Activated CD4-positive, alpha-beta T cell treated with anti-CD3 and anti-CD28 coated beads for 24 hours (primary cell): ENCODE results near the gene ZNF677.
"Not testable (repeated sequence)": the region's sequence is repeated elsewhere in the genome, so short reads cannot be mapped to it uniquely, and the experiment has no call there.

ENCODE experiments used
- DNase-seq, 2 donors: peaks; one replicate each; pipeline ENCODE4 v3.0.0-alpha.2; 2020; ENCODE audit warnings: low read depth in 2 of 2

Gene ZNF677

GRCh38 chr19:53254411-53255341 is at the start of gene ZNF677:
ZNF677 (minus strand) TSS chr19:53254873; CDS start chr19:53251550, 3,323 bp downstream.
- peak; percentile 64 to 69 for DNase-seq

- DNase-seq: not testable (repeated sequence)
Measured at GRCh38 chr19:53301341-53301740, 46.7 kb upstream of the ZNF677 start.

DNA sequence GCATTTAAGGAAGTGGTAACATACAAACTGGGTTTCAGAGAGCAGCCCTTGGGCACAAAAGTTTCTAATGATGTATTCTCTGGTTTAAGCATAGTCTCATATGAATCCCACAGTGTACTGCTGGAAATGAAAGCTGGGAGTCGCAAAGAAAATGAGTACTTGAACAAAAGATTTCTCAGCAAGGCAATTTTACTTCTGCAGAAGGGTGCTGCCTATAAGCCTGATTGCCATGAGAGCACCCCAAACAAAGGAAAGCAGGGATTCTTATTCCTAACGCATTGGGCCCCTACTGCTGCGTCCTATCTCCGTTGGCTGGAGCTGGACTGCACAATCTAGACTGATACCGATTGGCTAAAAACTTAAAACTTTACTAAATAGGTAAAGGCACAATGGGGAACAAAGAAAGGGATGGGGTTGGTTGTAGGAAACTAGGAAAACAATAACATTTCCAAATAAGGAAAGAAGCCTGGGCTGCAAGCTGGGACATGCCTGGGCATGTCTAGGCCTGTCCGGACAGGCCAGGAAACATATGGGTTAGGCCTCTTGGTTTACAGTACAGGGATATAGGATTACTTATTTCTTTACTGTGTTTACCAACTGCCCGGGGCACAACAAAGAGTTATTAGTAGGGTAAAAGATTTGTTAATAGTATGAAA is 40.2 kb upstream of the ZNF677 start:
- no peak for DNase-seq

DNA sequence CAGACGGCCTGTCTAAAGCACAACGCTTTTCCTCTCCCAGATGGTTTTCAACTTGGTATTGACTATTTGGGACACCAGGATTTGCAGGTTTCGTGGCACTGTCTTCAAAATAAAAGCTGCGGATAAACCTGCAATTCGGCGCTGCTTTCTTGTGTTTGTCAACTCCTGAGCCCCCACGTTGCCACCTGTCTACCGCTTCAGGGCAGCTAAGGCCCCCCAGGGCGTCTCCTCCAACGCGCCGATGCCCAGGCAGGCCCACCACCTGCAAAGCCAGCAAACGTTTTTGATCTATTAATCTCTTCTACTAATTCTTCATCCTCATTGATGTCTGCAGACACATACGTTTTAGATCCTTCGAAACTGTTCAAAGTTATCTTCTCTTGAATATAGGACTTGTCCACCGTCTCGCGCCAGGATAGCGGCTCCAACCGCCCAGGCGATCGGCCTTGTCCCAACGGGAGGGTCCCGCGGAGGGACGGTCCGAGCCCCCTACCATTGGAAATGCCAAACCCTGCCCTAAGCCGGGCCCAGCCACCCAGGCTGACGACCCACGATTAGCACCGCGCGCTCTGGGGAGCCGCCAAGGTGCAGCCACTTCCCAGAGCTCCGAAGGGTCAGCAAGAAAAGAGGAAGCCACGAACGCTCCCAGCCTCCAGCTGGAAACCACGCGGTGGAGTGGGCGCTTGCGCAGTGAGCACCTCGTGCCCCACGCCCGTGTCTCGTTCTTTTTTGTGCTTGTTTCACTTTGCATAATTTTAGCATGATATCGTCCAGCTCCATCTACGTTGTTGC is 36.3 kb upstream of the ZNF677 start:
- no peak for DNase-seq

- DNase-seq: no peak
Measured at GRCh38 chr19:53285087-53285486, 30.4 kb upstream of the ZNF677 start.

DNA sequence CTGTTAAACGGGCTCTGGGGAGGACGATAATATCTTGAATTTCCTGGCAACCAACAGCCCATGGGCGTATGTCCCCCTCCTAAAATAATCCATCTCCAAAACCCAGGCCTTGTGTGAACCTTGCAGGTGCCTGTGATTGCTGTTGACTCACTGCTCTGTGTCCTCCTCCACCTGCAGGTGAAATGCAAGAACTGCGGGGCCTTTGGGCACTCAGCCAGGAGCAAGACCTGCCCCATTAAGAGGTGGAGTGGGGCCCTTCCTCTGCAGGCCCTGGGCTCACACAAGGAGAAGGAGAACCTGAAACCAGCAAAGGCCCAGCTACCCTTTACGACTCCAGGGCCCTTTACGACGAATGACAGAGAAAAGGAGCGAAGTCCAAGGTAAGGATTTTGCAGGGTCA is 27.3 kb upstream of the ZNF677 start:
- DNase-seq: not testable (repeated sequence)

DNA sequence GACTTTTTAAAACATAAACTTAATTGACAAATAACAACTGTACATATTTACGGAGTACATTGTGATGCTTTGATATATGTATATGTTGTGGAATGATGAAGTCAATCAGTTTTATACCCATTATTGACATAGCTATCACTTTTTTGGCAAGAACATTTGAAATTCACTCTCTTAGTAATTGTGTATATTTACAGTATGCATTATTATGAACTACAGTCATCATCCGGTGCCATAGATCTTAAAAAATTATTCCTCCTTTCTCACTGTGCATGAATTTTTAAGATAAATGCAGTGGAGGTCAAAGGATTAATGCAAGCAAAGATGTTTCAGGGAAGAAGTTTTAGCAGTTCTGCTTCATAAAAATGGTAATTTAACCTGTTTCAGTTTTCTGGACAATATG is 20.8 kb upstream of the ZNF677 start:
- no peak for DNase-seq

- DNase-seq: no peak
Measured at GRCh38 chr19:53272044-53272443, 17.4 kb upstream of the ZNF677 start.

GRCh38 chr19:53269861-53270260 is 15.2 kb upstream of the ZNF677 start:
- DNase-seq: not testable (repeated sequence)

- DNase-seq: not testable (repeated sequence)
Measured at GRCh38 chr19:53267623-53268022, 12.9 kb upstream of the ZNF677 start, which contains the start of gene VN1R4. VN1R4 (minus strand) TSS chr19:53267723; CDS start chr19:53267665, 58 bp downstream.

GRCh38 chr19:53257715-53258342 is 3.2 kb upstream of the ZNF677 start, which contains the start of gene VN1R2:
VN1R2 (plus strand) TSS chr19:53258292; CDS start chr19:53258376, 84 bp downstream.
- not testable (repeated sequence) for DNase-seq

DNA sequence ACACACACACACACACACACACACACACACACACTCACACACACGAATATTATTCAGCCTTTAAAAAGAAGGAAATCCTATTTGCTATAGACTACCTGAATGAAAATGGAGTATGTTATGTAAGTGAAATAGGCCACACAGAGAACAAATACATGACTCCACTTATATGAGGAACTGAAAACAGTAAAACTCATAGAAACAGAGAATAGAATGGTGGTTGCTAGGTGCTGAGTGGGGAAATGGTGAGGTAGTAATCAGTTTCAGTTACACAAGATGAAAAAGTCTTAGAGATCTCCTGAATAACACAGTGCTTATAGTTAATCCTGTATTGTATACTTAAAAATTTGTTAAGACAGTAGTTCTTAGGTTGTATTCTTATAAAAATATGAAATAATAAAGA is 8.2 kb downstream of the ZNF677 start:
- no peak for DNase-seq

GRCh38 chr19:53237114-53237777 is 17.4 kb downstream of the ZNF677 start:
- DNase-seq: no peak

DNA sequence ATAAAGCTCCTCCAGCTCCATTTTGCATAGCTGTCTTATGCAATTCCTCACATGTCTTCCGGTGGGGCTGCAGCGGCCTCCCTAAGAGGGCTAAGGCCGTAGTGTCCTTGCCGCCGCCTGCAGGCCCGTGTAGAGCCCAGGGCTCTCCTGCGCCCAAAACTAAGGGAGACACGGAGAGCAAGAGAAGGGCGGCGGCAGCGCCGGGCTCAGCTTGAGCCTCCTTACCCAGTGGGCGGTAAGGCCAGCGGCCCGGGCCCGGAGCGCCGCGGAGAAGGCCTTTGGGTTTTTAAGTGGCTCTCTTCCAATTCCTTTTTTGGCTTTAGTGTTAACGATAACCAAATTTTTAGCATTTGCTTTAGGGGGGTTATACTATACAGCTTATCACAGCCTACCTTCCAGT is 30.1 kb downstream of the ZNF677 start:
- DNase-seq: no peak

DNA sequence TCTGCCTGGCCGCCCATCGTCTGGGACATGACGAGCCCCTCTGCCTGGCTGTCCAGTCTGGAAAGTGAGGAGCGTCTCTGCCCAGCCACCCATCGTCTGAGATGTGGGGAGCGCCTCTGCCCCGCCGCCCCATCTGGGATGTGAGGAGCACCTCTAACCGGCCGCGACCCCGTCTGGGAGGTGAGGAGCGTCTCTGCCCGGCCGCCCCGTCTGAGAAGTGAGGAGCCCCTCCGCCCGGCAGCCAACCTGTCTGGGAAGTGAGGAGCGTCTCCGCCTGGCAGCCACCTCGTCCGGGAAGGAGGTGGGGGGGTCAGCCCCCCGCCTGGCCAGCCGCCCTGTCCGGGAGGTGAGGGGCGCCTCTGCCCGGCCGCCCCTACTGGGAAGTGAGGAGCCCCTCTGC is 32.0 kb downstream of the ZNF677 start:
- DNase-seq: not testable (repeated sequence)

GRCh38 chr19:53212703-53213320 is 41.9 kb downstream of the ZNF677 start:
- no peak for DNase-seq

GRCh38 chr19:53211554-53211953 is 43.1 kb downstream of the ZNF677 start:
- not testable (repeated sequence) for DNase-seq

DNA sequence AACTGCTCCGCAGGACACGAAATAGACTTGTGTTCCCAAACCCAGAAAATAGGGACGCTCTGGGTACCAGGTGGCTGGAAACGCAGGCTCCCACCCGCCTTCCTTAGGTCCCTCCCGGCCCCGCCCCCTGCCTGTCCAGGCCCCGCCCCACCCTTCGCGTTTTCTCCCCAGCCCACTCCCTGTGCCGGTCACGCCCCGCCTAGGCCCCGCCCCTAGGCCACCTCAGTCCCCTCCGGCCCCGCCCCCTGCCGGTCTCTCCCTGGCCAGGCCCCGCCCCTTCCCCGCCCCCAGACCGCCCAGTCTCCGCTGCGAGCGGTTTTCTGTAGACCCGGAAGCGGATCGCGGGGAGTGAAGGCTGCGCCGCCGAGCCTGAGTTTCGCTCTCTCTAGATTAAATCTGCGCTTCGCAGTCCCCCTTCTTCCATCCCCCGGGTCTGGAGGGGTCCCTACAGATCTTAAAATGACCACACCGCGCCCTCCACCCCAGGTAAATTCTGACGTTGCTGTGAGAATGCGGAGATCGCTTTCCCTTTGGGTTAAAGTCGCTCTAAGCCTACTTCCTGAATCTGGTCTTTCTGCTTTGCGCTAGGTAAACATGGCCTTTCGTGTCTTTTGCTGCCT is 57.8 kb downstream of the ZNF677 start:
- DNase-seq: peak; percentile 96 to 98

GRCh38 chr19:53195265-53195903 is 59.3 kb downstream of the ZNF677 start:
- DNase-seq: peak; percentile 43 to 46
